ENCODE results near the gene DLG1. TPM values are rescaled to one million over a fixed set of nuclear protein-coding genes. Genes with fewer than 3 reads are reported as not detected.
"Not testable (repeated sequence)": the region's sequence is repeated elsewhere in the genome, so short reads cannot be mapped to it uniquely, and the experiment has no call there.

The DLG1 gene
- total RNA-seq, 1 donor from 2014 or later, result 115 TPM

DNA sequence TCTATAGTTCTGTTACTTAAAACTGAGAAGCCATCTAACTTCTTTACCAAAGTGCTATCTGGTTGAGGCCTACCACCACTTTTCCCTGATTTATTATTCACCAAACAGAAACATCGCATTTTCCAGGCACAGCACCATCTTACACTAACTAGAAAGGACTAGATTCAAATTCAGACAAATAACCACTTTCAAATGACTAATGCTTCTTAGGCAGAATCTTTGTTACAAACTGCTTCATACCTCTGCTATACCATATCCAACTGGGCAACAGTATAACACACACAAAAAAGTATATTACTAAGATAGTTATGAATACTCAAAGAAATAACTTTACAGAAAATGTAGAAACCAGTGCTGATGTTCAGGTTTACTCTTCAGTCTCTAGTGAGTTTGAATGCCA, 16.6 kb downstream of the DLG1 start:
- Histone ChIP-seq H3K4me3 (no peak overlapping the region), H3K27me3 (no peaks in the 10 kb centered on the region), H3K27ac (no peak overlapping the region), H3K9me3 (no peaks in the 10 kb centered on the region), H3K4me1 (no peaks in the 10 kb centered on the region), H3K36me3 (peaks cover 0 to 34% of the 10 kb centered on the region in 2 donors)
- no peak for TF ChIP-seq POLR2A (IDR thresholded peaks at IDR 0.05)
- no peak for TF ChIP-seq POLR2AphosphoS5 (IDR thresholded peaks at IDR 0.05; ENCODE audit: insufficient read depth in 1 of 2, low read depth in 1 of 2)
- TF ChIP-seq, protein P1, sequence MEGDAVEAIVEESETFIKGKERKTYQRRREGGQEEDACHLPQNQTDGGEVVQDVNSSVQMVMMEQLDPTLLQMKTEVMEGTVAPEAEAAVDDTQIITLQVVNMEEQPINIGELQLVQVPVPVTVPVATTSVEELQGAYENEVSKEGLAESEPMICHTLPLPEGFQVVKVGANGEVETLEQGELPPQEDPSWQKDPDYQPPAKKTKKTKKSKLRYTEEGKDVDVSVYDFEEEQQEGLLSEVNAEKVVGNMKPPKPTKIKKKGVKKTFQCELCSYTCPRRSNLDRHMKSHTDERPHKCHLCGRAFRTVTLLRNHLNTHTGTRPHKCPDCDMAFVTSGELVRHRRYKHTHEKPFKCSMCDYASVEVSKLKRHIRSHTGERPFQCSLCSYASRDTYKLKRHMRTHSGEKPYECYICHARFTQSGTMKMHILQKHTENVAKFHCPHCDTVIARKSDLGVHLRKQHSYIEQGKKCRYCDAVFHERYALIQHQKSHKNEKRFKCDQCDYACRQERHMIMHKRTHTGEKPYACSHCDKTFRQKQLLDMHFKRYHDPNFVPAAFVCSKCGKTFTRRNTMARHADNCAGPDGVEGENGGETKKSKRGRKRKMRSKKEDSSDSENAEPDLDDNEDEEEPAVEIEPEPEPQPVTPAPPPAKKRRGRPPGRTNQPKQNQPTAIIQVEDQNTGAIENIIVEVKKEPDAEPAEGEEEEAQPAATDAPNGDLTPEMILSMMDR (IDR thresholded peaks at IDR 0.05), result no peak
- intact Hi-C loops (cut with DNase I), result no loop called here
- no peak for DNase-seq (ENCODE audit: extremely low spot score in 2 of 2)

DNA sequence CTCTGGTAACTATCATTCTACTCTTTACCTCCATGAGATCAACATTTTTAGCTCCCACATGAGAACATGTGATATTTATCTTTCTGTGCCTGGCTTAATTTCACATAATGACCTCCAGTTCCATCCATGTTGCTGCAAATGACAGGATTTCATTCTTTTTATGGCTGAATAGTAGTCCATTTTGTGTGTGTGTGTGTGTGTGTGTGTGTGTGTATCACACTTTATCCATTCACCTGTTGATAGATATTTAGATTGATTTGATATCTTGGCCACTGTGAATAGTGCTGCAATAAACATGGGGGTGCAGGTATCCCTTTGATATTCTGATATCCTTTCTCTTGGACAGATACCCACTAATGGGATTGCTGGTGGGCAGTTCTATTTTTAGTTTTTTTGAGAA, 18.3 kb downstream of the DLG1 start:
- DNase-seq (ENCODE audit: extremely low spot score in 2 of 2), result no peak
- no peaks in the 10 kb centered on the region for H3K9me3 ChIP-seq
- TF ChIP-seq POLR2AphosphoS5 (IDR thresholded peaks at IDR 0.05; ENCODE audit: insufficient read depth in 1 of 2, low read depth in 1 of 2) (no peak), POLR2A (IDR thresholded peaks at IDR 0.05) (no peak)
- TF ChIP-seq, protein P1 (IDR thresholded peaks at IDR 0.05), result no peak
- peaks cover 0 to 27% of the 10 kb centered on the region in 2 donors for H3K36me3 ChIP-seq
- no peaks in the 10 kb centered on the region for H3K4me1 ChIP-seq
- H3K27me3 ChIP-seq, result no peaks in the 10 kb centered on the region
- no peak overlapping the region for H3K27ac ChIP-seq
- H3K4me3 ChIP-seq, result no peak overlapping the region
- intact Hi-C loops (cut with DNase I), result no loop called here

DNA sequence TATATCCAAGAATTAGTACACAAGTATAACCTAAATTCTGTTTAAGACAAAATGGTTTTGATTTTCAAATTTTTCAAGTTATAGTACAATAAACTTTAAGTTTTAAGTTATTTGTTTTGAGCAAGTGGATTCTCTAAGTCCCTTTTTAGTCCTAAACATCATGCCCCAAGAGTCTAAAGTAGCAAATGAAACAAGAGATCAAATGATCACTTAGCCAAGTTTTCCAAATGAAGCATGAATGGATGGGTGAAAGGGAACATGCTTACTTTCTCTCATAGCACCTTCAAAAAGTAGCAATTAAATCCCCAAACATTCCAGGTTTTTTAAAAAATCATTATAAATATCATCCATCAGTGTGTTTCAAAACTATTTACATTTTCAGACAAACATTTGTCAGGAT, 19.5 kb downstream of the DLG1 start:
- TF ChIP-seq POLR2A (IDR thresholded peaks at IDR 0.05), result no peak
- no peak for TF ChIP-seq POLR2AphosphoS5 (IDR thresholded peaks at IDR 0.05; ENCODE audit: insufficient read depth in 1 of 2, low read depth in 1 of 2)
- TF ChIP-seq, protein P1 (IDR thresholded peaks at IDR 0.05), result no peak
- intact Hi-C loops (cut with DNase I), result no loop called here
- Histone ChIP-seq H3K9me3 (no peaks in the 10 kb centered on the region), H3K36me3 (peaks cover 0 to 27% of the 10 kb centered on the region in 2 donors), H3K4me3 (no peak overlapping the region), H3K27me3 (no peaks in the 10 kb centered on the region), H3K4me1 (no peaks in the 10 kb centered on the region), H3K27ac (no peak overlapping the region)
- DNase-seq (ENCODE audit: extremely low spot score in 2 of 2), result no peak

DNA sequence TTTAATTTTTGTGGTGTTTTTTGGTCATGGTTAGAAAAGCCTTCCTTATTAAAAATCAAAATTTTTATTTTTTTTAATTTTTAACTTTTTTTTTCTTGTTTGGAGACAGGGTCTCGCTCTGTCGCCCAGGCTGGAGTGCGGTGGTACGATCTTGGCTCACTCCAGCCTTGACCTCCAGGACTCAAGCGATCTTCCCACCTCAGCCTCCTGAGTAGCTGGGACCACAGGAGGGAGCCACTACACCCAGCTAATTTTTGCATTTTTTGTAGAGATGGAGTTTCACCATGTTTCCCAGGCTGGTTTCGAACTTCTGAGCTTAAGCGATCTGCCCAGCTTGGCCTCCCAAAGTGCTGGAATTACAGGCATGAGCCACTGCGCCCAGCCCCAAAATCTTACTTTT, 21.6 kb downstream of the DLG1 start:
- H3K4me3 ChIP-seq; intact Hi-C loops (cut with DNase I); H3K27me3 ChIP-seq; H3K4me1 ChIP-seq; H3K9me3 ChIP-seq; DNase-seq (ENCODE audit: extremely low spot score in 2 of 2); H3K27ac ChIP-seq: not testable (repeated sequence)
- peaks cover 0 to 21% of the 10 kb centered on the region in 2 donors for H3K36me3 ChIP-seq

DNA sequence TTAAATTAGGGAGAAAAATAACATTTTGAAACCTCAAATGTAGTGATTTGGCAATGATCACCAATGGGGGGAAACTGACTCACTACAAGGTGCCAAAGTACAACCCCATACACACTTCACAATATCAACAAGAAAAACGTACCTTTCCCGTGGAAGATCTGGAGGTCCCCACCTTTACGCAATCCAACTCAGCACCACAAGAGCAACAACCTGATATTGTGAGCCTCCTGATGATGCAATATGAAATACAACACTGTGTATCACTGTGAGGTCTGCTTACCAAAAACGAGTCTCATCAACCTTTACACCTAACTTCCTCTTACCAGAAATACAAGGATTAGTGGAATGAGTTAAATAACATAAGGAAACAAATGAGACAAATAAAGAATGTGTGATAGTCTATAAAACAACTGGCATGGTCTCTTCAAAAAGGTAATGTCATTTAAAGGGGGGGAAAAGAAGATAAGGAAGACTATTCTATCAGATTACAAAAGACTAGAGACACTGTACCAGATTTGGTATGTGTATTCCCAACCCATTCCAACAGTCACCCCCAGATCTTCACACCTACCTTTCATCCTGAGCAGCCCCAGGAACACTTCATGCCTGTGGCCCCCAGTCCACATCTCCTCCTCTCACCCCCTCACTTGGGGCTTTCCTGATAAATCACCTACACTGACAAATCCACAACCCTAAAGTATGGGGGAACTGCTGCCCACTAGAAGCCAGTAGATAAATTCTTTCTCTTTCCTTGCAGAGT, 27.7 kb downstream of the DLG1 start:
- Histone ChIP-seq H3K4me3 (no peak overlapping the region), H3K27ac (no peak overlapping the region), H3K9me3 (no peaks in the 10 kb centered on the region), H3K27me3 (no peaks in the 10 kb centered on the region), H3K4me1 (peaks cover 34% of the 10 kb centered on the region), H3K36me3 (no peaks in the 10 kb centered on the region)
- TF ChIP-seq, protein P1 (IDR thresholded peaks at IDR 0.05), result no peak
- TF ChIP-seq POLR2A (IDR thresholded peaks at IDR 0.05), result no peak
- TF ChIP-seq POLR2AphosphoS5 (IDR thresholded peaks at IDR 0.05; ENCODE audit: insufficient read depth in 1 of 2, low read depth in 1 of 2), result no peak
- no peak for DNase-seq (ENCODE audit: extremely low spot score in 2 of 2)
- intact Hi-C loops (cut with DNase I), result no loop called here
